GM18861 (cell line): ENCODE data around the gene IKZF3.
"Not testable (repeated sequence)": the region's sequence is repeated elsewhere in the genome, so short reads cannot be mapped to it uniquely, and the experiment has no call there.

Experiments
- ATAC-seq: cut with Tn5 transposase; IDR thresholded peaks from one replicate; pipeline ENCODE4 v1.9.1; 2021; ENCODE audit not compliant: unreplicated experiment

IKZF3 gene

GRCh38 chr17:39863918-39864746 is at the start of gene IKZF3:
IKZF3 (minus strand) TSS chr17:39864312; CDS start chr17:39864126, 186 bp downstream.
- ATAC-seq = peak; percentile 29

GRCh38 chr17:39908789-39909352 is 44.8 kb upstream of the IKZF3 start:
- no peak for ATAC-seq

- ATAC-seq = no peak
Measured at GRCh38 chr17:39904990-39905288, 40.8 kb upstream of the IKZF3 start.

GRCh38 chr17:39903158-39903884 is 39.2 kb upstream of the IKZF3 start:
- ATAC-seq = no peak

GRCh38 chr17:39902027-39902426 is 37.9 kb upstream of the IKZF3 start:
- ATAC-seq = not testable (repeated sequence)

GRCh38 chr17:39899215-39899614 is 35.1 kb upstream of the IKZF3 start:
- ATAC-seq = no peak

GRCh38 chr17:39898088-39898487 is 34.0 kb upstream of the IKZF3 start:
- no peak for ATAC-seq

GRCh38 chr17:39894681-39895376 is 30.7 kb upstream of the IKZF3 start:
- no peak for ATAC-seq

- ATAC-seq = no peak
Measured at GRCh38 chr17:39889200-39889599, 25.1 kb upstream of the IKZF3 start.

GRCh38 chr17:39887078-39887477 is 23.0 kb upstream of the IKZF3 start:
- ATAC-seq = no peak

GRCh38 chr17:39886102-39886501 is 22.0 kb upstream of the IKZF3 start:
- not testable (repeated sequence) for ATAC-seq

- ATAC-seq = no peak
Measured at GRCh38 chr17:39872751-39873150, 8.6 kb upstream of the IKZF3 start.

- no peak for ATAC-seq
Measured at GRCh38 chr17:39871801-39872200, 7.7 kb upstream of the IKZF3 start.

GRCh38 chr17:39870776-39871175 is 6.7 kb upstream of the IKZF3 start:
- no peak for ATAC-seq

GRCh38 chr17:39868554-39868942 is 4.4 kb upstream of the IKZF3 start:
- no peak for ATAC-seq

GRCh38 chr17:39867880-39868553 is 3.9 kb upstream of the IKZF3 start, which contains the start of gene ZPBP2:
ZPBP2 (plus strand) TSS chr17:39868202; CDS start chr17:39868355, 153 bp downstream.
- no peak for ATAC-seq

GRCh38 chr17:39867084-39867879 is 3.2 kb upstream of the IKZF3 start:
- ATAC-seq = peak; percentile 43

GRCh38 chr17:39866013-39866730 is 2.1 kb upstream of the IKZF3 start:
- no peak for ATAC-seq

GRCh38 chr17:39863244-39863917 is 731 bp downstream of the IKZF3 start:
- ATAC-seq = no peak
